ENCODE data around the gene IL13.

GRCh38 chr5:132668706-132669454 is 10.9 kb downstream of the IL13 start:
- TF ChIP-seq CTCF (IDR thresholded peaks at IDR 0.05; ENCODE audit: poor library complexity, severe bottlenecking) (no peak), POLR2AphosphoS5 (IDR thresholded peaks at IDR 0.05) (no peak), TAF1 (IDR thresholded peaks at IDR 0.05; ENCODE audit: low read depth) (no peak), EP300 (conservative IDR thresholded peaks at IDR 0.05; ENCODE audit: poor library complexity, severe bottlenecking) (no peak)

Data from neural cell (in vitro differentiated cells).